Nucleus accumbens (tissue), 56 donors: ENCODE data around the gene POLD1.

Experiments used
- DNase-seq, 56 donors: peaks; one replicate each; lab custom pipeline; 2025; lab: John Stamatoyannopoulos, UW

POLD1 gene

DNA sequence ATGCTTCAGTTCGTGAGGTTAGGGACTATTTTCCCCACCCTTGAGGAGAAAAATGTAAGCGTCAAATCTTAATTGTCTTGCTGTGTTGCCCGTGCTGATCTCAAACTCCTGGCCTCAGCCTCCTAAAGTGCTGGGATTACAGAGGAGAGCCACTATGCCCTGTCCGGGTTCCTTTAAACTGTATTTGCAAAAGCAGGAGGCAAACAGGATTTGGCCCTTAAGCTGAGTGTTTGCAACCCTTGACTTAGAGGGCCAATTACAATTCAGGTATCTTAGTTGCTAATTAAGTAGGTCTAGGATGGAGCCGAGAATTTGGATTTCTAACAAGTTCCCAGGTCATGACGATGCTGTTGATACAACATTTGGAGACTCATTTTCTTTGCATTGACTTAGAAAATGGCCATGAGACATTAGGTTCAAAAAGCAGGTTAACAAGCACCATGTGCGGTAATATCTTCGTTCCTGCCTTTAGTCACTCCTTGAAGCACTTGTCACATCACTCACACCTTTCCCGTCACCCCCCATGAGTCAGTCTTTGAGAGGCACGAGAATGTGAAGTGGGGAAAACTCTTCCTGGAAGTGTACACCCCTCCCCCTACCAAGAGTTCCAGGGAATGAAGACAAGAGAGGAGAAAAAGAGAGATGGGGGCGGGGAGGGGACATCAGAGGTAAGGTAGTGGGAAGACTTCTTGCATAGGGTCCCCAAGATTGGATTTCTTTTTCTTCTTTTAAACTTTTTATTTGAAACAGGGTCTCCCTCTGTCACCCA lies 21.3 kb upstream of the POLD1 start:
- no peak for DNase-seq

DNA sequence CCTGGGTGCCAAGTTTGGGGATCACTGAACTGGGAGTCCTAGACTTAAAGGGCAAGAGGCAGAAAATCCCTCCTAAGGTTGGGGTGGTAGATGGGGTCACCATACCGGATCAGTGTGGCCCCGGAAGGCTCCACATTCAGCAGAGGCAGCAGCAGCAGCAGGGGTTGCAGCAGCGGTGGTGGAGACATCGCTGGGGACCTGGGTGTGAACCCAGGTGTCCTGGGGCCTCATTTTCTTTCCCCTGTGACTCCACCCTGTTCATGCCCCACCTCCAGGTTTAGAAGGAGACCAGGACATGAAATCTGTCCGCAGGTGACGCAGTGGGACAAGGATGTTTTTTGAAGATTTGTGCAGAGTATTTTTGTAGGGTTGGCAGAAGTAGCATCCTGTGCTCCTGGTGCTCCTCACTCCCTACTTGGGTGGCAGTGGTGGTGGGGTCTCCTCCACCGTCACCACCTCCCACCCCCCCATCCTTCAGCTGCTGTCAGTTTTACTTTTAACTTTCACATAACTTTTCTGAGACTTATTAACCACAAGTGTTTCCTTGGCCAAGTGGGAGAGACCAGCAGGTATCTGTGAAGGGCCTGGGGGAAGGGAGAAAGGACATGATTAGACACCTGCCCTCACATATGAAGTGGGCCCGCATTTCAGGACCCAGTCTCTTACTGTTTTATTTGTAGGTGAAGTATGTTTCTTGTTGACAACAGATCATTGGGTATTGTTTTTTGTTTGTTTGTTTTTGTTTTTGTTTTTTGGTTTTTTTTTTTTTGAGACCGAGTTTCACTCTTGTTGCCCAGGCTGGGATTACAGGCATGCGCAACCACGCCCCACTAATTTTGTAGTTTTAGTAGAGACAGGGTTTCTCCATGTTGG lies 18.5 kb upstream of the POLD1 start, which contains the start of gene NAPSA:
TSS of gene NAPSA (minus strand) at position 206 of the 873 bp plus-strand sequence. CDS start at position 188, 18 bp downstream.
- no peak for DNase-seq

DNA sequence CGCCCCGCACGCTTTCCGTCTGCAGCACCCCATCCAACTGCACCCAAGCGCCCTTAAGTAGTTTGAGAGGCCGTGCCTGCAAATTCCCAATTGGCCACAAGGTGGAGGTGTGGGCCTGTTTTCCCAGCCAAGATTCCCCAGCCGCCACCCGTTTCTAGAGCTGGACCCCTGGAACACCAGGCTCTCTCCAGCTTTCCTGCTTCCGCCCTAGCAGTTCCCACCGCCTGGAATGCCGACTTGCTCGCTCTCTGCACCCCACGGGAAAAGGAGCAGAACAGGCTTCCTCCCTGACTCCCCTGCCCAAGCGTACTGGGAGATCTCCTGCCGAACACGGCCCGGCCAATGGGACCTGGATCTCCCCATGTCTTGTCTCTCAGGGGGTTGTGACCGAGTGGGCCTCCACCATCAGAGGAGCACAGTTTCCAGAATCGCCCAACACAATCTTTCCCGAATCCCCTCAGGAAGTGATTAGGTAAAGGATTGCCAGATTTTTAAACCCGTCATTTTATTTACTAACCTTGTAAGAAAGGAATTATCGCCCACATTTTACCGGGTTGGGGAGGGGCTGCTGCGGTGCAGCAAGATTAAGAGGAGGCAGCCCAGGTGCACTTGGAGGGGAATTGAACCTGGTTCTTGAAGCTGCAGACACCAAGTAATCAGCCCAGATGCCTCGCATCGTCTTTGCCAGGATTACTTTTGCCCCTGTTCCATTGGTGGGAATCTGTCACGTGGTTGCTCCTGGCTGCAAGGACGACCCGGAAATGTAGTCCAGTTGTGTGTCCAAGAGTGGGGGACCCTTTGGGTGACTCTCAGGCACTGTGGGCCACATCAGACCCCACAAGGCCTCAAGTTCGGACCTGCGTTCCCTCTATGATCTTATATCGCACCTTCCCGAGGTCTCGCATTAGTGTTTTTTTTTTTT lies 15.2 kb upstream of the POLD1 start:
- DNase-seq: peak; percentile 17 to 92 (median 78)

DNA sequence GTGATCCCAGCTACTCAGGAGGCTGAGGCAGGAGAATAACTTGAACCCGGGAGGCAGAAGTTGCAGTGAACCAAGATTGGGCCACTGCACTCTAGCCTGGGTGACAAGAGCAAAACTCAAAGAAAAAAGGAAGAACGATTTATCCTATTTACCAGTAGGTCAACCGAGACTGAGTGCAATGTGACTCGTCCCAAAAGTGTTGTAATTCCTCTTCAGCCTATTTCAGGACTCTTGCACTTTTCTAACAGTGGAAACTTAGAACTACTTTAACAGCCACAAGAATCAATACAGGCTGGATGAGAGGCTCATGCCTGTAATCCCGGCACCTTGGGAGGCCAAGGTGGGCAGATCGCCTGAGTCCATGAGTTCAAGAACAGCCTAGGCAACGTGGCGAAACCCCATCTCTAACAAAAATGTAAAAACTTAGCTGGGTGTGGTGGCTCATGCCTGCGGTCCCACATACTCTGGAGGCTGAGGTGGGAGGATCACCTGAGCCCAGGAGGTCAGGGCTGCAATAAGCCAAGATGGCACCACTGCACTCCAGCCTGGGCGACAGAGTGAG lies 12.2 kb upstream of the POLD1 start:
- DNase-seq: no peak

DNA sequence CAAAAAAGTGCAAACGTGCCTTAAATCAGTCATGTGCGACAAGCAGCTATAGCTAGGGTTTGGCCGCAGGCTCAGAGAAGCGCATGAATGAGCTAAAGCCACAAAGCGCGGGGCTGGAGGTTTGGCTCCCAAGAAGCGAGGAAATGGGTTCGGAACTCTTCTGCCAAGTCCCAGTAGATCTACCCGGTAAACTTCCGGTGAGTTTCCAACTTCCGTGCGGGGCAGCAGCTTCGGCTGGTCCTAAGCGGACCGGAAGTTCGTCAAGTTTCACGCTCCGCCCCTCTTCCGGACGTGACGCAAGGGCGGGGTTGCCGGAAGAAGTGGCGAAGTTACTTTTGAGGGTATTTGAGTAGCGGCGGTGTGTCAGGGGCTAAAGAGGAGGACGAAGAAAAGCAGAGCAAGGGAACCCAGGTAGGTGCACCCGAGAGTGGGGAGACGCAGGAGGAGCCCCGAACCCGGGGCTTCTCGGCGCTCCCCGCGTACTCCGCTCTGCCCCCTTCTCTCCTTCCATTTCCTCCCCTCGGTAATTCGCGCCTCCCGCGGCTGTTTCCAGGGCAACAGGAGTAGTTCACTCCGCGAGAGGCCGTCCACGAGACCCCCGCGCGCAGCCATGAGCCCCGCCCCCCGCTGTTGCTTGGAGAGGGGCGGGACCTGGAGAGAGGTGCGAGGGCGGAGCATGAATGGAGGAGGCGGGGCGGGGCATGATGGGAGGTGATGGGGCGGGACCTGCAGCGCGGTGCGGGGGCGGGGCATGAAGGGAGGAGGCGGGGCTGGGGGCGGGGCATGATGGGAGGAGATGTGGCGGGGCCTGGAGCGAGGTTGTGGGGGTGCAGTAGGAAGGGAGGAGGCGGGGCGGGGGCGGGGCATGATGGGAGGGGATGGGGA lies 7.7 kb upstream of the POLD1 start, which contains the start of gene NR1H2:
TSS of gene NR1H2 (plus strand) at position 292 of the 885 bp plus-strand sequence. CDS start 1,149 bp downstream, outside the sequence.
- DNase-seq: peak; percentile 65 to 97 (median 92)

DNA sequence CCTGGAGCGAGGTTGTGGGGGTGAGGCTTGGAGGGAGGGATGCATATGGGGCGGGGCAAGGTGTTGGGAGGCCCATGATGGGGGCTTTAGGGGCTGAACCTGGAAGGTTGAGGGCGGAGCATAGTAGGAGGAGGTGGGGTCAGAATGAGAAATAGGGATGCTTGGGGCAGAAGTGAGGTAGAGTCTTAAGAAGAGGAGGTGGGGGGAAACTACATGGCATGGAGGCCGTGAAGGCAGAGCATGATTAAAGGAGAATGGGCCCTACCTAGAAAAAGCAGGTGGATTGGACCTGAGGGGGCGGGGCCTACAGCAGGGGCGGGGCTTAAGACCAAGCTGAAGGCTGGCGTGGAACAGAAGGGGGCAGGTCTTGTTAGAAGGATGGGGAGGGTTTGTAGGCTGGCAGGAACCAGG lies 7.1 kb upstream of the POLD1 start:
- DNase-seq: peak in 3 of 56 donors; percentile 37 to 57 (median 49)

DNA sequence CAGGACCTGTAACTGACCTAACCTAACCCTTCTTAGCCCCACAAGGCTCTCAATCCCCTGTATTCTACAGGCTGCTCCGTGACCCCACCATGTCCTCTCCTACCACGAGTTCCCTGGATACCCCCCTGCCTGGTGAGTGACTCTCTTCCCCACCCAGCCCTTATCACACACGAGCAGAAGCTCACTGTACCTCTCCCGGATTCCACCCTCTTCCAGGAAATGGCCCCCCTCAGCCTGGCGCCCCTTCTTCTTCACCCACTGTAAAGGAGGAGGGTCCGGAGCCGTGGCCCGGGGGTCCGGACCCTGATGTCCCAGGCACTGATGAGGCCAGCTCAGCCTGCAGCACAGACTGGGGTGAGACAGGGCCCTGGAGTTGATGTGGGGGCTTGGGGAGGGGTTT lies 6.6 kb upstream of the POLD1 start:
- no peak for DNase-seq

DNA sequence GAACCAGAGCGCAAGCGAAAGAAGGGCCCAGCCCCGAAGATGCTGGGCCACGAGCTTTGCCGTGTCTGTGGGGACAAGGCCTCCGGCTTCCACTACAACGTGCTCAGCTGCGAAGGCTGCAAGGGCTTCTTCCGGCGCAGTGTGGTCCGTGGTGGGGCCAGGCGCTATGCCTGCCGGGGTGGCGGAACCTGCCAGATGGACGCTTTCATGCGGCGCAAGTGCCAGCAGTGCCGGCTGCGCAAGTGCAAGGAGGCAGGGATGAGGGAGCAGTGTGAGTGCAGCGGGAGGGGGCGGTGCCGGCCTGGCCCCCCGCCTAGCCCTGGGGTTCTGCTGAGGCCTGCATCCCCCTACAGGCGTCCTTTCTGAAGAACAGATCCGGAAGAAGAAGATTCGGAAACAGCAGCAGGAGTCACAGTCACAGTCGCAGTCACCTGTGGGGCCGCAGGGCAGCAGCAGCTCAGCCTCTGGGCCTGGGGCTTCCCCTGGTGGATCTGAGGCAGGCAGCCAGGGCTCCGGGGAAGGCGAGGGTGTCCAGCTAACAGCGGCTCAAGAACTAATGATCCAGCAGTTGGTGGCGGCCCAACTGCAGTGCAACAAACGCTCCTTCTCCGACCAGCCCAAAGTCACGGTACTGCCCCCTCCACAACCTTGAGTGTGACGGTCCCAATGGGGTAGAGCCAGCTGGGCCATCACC lies 5.8 kb upstream of the POLD1 start:
- no peak for DNase-seq

DNA sequence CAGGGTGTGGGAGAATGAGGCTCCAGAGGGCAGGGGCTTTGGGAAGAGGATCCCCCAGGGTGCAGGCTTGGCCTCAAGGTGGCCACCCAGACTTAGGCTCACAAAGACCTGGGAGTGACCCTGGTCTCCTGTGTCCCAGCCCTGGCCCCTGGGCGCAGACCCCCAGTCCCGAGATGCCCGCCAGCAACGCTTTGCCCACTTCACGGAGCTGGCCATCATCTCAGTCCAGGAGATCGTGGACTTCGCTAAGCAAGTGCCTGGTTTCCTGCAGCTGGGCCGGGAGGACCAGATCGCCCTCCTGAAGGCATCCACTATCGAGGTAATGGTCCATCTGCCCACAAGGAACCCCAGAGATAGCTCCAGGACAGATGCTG lies 5.3 kb upstream of the POLD1 start:
- no peak for DNase-seq

DNA sequence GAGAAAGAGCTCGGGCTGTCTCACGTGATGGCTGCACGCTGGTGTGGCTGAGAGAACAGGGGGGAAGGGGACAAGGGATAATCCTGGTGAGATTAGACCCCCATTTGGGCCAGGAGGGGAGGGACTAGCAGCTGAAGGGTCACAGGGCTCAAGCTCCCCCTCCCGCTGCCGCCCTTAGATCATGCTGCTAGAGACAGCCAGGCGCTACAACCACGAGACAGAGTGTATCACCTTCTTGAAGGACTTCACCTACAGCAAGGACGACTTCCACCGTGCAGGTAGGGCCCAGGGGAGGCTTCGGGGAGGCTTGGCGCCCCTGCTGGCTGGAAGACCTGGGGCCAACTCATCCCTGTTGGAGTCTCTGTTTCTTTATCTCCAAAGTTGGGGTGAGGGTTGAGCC lies 4.5 kb upstream of the POLD1 start:
- no peak for DNase-seq

DNA sequence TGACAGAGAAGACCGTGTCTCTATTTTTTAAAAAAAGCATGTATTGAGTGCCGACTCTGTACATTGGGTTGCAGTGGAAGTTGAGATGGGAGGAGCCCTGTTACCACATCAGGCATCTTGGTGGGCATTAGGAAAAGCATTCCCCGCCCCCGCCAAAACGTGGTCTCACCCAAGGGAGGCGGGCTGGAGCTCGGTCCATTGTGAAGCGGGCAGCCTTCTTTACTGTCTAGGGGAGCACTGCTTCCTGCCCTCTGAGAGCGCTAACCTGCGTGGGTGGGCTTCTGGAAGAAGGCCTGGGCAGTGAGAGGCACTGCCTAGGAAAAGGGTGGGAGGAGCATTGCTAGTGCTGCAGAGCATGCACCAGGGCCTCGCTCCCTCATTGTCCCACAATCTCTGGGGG lies 4.0 kb upstream of the POLD1 start:
- DNase-seq: no peak

DNA sequence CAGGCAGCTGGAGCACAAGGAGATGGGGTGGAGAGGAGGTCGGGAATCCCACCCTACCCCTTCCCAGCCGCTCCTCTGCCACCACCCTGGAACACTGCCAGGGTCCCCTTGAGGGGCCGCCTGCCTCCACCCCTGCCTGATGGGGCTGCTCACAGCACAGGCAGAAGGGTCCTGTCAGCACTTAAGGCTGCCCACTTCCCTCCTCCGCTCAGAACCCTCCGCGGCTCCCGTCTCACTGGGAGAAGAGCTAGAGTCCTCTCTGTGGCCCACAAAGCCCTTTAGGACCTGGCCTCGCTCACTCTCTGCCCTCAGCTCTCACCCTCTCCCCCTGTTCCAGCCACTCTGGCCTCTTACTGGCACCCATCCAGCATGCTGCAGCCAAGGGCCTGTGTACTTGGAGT lies 3.4 kb upstream of the POLD1 start:
- peak in 3 of 56 donors; percentile 5 to 26 (median 15) for DNase-seq

DNA sequence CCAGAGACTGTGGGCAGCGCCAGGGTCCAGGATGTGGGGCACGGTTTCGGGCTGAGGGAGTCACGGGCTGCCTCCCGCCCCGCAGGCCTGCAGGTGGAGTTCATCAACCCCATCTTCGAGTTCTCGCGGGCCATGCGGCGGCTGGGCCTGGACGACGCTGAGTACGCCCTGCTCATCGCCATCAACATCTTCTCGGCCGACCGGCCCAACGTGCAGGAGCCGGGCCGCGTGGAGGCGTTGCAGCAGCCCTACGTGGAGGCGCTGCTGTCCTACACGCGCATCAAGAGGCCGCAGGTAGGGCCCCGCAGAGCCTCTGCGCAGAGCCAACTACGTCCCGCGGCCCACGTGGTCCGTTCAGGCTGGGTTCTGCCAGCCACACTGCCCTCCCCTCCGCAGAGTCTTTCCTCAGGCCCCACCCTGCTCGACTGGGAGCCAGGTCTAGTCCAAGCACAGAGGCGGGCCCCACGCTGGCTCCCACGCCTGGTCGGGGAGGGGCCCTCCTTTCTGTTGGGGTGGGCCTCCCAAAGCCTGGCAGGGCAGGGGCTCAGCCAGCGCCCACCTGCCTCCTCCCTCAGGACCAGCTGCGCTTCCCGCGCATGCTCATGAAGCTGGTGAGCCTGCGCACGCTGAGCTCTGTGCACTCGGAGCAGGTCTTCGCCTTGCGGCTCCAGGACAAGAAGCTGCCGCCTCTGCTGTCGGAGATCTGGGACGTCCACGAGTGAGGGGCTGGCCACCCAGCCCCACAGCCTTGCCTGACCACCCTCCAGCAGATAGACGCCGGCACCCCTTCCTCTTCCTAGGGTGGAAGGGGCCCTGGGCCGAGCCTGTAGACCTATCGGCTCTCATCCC lies 2.0 kb upstream of the POLD1 start:
- peak in 1 of 56 donors; percentile 2 for DNase-seq

DNA sequence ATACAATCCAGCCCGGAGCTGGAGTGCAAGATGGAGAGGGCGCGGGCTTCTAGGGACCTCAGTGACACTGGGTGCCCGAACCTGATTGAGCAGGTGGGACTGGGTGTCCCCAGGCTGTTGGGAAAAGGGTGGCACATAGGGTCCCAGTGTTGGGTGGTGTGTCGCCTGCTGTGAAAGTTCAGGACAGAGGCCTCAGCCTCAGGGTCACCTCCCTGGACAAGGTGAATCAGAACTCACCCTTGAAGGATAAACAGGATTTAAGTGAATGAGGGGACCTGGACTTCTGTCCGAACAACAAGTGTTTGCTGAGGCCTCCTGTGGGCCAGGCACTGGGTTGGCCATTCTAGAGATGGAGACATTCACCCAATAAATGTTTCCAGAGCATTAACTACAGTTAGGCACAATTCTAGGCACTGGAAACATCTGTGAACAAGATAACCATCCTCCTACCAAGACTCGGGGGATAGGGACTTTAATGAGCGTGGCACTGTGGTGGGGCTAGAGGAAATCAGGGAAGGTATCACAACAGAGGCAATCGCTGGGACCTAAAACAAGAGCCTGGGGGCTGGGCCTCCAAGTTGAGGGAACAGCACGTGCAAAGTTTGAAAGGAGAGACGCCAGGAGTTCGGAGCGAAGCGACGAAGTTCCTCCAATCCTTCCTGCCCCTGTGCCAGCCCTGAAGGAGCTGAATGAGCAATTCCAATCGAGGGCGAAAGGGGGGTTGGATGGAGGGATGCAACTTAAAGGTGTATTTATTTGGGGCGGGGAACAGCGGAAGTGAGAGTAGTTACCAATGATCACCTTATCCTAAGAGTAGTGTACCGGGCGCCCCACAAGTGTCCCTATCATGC lies 921 bp upstream of the POLD1 start:
- DNase-seq: peak in 2 of 56 donors; percentile 32 to 49

DNA sequence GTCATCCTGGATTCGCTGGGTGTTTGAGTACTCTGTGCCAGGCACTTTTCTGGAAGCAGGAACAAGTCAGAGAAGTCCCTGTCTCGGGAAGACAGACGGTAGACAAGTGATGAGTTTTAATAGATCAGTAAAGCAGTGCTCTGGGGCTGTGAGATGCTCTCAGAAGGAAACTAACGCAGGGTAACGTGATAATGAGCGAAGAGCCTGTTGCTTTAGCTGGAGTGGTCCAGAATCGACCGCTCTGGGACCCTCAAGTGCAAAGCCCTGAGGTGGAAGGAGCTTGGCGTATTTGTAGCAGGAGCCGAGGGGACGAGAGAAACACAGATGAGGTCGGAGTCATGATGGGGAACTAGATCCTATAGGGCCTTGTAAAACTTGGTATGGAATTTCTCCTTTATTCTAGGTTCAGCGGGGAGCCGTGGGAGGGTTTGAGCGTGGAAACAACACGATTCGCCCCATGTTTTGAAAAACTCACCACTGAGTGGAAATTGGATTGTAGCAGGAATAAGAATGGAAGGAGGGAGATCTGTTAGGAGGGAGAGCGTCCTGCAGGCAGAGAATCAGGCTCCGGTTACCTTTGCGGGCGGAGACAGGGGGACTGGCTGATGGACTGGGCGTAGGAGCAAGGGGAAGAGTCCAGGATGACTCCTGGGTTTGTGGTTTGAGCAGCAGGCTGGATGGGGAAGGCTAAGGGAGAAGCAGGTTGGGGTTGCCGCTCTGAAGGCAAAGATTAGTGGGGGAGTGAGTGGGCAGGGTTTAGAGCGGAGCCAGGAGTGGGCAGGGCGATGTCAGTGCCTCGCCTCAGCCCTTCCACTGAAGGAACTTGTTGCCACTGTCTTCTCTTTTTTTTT lies 763 bp downstream of the POLD1 start:
- peak in 2 of 56 donors; percentile 1 to 21 for DNase-seq
